GM10266 (cell line): Measurements from ENCODE around the gene MAST2.

Experiments used
- DNase-seq: peaks from one replicate; pipeline ENCODE4 v3.0.0; 2012; ENCODE audit errors: extremely low spot score
- TF ChIP-seq, protein P1 (sequence below): IDR thresholded peaks from 2 replicates; pipeline ENCODE4 v1.5.1; 2012; ENCODE audit warnings: mild to moderate bottlenecking, low read depth; ENCODE audit not compliant: control insufficient read depth, insufficient read depth; ENCODE audit errors: missing control alignments

The MAST2 gene

DNA sequence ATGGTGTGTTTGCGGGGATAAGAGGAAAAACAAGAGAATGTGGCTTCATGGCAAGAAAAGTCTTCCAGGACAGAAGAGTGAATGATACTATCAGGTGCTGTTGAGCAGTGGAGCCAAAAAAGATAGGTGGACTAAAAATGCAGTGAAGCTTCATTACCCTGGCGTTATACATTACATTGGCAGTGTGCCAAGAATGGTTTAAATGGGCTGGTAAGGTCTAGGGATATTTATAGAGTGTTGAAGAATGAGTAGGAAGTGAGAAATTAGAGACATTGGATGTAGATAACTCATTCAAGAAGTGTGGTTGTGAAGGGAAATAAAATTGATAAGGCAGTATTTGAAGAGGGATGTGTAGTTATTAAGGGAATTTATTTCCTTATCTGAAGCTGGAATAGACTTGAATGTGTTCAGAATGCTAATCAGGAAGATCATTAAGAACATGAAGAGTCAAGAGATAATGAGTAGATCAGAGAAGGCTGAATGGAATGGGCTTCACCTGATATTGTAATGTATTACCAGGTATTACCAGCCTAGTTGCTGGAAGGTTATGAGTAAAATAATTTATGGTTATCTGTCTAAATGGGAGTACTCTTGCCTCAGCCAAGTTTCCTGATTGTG lies 72.7 kb downstream of the MAST2 start:
- no peak for DNase-seq

DNA sequence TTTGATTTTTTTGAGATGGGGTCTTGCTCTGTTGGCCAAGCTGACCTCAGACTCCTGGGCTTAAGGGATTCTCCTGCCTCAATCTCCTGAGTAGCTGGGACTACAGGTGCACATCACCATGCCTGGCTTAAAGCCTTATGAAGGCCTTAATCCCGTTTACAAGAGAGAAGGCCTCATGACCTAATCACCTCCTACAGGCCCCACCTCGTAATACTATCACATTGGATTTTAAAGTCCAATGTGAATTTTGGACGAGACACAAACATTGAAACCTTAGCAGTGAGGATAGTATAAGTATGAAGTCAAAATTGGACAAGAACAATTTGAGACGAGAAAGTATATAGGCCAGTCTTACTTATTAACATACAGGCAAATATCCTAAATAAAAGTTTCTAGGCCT lies 73.9 kb downstream of the MAST2 start:
- DNase-seq: no peak
- TF ChIP-seq, protein P1, sequence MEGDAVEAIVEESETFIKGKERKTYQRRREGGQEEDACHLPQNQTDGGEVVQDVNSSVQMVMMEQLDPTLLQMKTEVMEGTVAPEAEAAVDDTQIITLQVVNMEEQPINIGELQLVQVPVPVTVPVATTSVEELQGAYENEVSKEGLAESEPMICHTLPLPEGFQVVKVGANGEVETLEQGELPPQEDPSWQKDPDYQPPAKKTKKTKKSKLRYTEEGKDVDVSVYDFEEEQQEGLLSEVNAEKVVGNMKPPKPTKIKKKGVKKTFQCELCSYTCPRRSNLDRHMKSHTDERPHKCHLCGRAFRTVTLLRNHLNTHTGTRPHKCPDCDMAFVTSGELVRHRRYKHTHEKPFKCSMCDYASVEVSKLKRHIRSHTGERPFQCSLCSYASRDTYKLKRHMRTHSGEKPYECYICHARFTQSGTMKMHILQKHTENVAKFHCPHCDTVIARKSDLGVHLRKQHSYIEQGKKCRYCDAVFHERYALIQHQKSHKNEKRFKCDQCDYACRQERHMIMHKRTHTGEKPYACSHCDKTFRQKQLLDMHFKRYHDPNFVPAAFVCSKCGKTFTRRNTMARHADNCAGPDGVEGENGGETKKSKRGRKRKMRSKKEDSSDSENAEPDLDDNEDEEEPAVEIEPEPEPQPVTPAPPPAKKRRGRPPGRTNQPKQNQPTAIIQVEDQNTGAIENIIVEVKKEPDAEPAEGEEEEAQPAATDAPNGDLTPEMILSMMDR: no peak

More for the DNA sequence above, 72.7 kb downstream of the MAST2 start:
- TF ChIP-seq, protein P1: no peak

DNA sequence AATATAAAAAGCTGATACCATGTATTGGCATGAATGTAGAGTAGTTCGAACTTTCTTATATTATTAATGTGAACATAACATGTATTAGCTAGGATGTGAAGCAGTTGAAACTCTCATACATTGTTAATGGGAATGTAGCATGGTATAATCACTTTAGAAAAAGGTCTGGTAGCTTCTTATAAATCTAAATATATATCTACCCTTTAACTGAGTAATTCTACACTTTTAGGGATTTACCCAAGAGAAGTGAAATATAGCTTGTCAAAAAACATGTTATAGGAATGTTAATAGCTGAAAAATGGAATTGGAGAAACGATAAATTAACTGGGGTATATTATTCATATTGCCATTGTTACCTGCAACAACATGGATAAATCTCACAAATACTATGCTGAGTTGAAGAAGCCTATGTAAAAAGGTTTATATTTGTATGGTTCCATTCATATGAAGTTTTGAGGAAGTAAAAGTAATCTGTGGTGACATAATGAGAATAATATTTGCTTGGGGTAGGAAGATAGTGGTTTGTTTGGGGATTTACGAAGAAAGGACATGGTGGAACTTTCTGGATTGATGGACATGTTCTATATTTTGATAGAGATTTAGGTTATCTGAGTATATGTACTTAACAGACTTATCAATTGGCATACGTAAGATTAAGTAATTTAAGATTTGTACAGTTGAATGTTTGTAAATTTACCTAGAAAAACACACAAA lies 76.6 kb downstream of the MAST2 start:
- DNase-seq: no peak
- TF ChIP-seq, protein P1: no peak

DNA sequence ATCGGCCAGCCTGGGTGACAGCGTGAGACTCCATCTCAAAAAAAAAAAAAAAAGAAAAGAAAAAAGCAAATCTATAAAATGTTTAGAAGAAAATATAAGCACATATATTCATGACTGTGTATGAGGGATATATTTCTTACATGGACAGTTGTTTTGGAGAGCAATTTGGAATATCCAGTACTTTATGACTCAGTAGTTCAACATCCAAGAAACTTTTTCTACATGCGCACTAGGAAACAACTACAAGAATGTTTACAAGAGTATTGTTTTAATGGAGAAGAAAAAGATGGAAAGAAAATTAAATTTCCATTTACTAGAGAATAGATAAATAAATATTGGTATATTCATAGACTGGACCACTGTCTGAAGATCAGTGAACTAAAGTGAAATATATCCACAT lies 77.5 kb downstream of the MAST2 start:
- TF ChIP-seq, protein P1: no peak

DNA sequence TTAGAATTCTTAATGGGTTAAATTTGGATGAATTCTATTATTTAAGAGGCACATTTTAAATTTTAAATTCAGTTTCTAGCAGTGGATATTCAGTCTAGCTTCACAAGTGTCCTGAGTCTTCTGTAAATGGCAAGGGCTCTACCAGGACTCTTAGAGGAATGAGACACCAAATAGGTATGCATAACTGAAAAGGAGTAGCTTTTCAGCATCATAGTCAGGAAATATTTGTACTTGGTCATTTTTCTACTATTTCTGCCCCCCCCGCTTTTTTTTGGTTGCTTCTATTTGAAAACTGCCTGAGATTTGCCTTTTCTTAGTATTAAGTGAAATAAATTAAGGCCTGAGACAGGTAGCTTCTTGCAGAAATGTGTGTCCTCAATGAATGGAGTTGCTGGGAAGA lies 80.2 kb downstream of the MAST2 start:
- no peak for DNase-seq
- TF ChIP-seq, protein P1: no peak

More for the DNA sequence above, 77.5 kb downstream of the MAST2 start:
- no peak for DNase-seq

DNA sequence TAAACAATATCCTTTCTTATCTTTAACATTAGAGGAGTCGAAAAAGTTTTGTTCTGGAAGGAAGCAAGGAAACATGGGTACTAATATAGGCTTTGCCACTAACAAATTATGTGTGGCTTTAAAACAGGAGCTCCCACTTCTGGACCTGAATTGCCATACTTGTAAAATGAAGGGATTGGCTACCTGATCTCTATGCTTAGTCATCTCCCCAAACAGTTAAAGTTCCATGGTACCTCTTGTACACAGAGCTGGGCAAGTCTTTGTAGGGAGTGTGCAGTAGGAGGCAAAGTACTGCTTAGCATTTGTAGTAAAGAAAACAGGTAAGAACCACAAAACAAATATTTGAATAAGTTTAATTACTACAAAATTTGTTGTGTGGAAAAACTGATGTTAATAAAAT lies 81.3 kb downstream of the MAST2 start:
- TF ChIP-seq, protein P1: no peak
- DNase-seq: no peak

DNA sequence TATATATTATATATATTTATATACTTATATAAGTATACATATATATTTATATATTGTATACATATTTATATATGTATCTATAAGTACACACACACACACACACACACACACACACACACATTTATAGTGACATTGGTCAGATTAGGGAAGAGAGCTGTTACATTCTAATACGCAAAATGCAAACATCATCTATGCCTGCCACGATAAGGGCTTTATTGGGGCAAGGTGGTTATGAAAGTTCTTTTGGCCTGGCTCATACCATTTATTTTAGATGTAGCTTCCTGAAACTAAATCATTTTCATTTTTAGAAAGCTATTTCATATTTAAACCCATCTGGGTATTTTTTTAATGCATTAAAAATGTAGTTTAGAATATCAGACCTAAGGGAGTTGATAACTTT lies 82.8 kb downstream of the MAST2 start:
- TF ChIP-seq, protein P1: no peak
- DNase-seq: no peak
